OCI-LY1 (cell line): ENCODE data around the gene PRDM15.

Source experiments
- EZH2 ChIP-seq: fragments of 200-600 bp; sonication (generic), shearing (Covaris generic); IDR thresholded peaks from 2 replicates; pipeline ENCODE4 v1.8.0; 2017; ENCODE audit warnings: borderline replicate concordance, mixed run types, mild to moderate bottlenecking, antibody characterized with exemption, low read length, moderate library complexity, mixed read lengths
- TF ChIP-seq, protein P1 (sequence below): fragments of 200-600 bp; sonication (generic), shearing (Covaris generic); IDR thresholded peaks from 2 replicates; pipeline ENCODE4 v1.5.1; 2017; ENCODE audit warnings: mild to moderate bottlenecking, antibody characterized with exemption, low read length, moderate library complexity, mixed read lengths

DNA sequence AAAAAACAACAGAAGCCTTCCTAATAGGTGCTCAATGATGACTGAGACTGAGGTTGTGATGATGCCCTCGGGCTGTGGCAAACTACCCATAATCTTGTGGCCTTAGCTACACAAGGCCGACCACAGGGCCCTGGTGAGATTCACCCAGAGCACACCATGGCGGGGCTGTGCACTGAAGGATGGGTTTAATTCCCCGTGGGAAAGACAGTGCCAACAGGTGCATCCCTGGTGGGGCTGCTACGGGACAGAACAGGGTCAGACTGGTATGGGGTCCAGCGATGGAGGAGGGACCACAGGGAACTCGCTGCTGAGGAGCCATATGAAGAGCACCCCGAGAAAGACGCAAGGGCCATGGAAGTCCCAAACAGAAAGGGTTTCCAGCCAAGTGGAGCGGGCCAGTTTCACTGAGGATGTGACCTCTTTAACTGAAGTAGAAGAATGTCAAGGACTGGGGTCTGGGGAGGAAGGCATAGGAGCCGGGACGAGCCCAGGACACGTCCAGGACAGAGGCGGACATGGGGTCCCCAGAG is 21.3 kb downstream of the PRDM15 start:
- TF ChIP-seq, protein P1, sequence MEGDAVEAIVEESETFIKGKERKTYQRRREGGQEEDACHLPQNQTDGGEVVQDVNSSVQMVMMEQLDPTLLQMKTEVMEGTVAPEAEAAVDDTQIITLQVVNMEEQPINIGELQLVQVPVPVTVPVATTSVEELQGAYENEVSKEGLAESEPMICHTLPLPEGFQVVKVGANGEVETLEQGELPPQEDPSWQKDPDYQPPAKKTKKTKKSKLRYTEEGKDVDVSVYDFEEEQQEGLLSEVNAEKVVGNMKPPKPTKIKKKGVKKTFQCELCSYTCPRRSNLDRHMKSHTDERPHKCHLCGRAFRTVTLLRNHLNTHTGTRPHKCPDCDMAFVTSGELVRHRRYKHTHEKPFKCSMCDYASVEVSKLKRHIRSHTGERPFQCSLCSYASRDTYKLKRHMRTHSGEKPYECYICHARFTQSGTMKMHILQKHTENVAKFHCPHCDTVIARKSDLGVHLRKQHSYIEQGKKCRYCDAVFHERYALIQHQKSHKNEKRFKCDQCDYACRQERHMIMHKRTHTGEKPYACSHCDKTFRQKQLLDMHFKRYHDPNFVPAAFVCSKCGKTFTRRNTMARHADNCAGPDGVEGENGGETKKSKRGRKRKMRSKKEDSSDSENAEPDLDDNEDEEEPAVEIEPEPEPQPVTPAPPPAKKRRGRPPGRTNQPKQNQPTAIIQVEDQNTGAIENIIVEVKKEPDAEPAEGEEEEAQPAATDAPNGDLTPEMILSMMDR: no peak
- TF ChIP-seq EZH2: no peak
